Fibroblast of villous mesenchyme (primary cell): ENCODE data around the gene PRKG1. TPM values are rescaled to one million over a fixed set of nuclear protein-coding genes. Genes with fewer than 3 reads are reported as not detected.

Source experiments
- DNase-seq: peaks from one replicate; pipeline ENCODE4 v3.0.0-alpha.2; 2010; ENCODE audit warnings: low read depth
- H3K4me3 ChIP-seq: 2 replicates; pipeline ENCODE4 v1.5.1; 2011; ENCODE audit warnings: low read depth, mild to moderate bottlenecking, low read length
- total RNA-seq: library from RNA; depleted of rRNA; stranded (reverse); fragments of >200 nt; gene quantifications from 2 replicates; pipeline ENCODE4 v1.2.3, GENCODE V29; 2012
- TF ChIP-seq, protein P1 (sequence below): IDR thresholded peaks from 2 replicates; pipeline ENCODE4 v1.5.1; 2012; ENCODE audit warnings: low read depth, mild to moderate bottlenecking, low read length; ENCODE audit not compliant: insufficient read depth

The PRKG1 gene
- total RNA-seq, 1 donor, result 19.0 TPM

DNA sequence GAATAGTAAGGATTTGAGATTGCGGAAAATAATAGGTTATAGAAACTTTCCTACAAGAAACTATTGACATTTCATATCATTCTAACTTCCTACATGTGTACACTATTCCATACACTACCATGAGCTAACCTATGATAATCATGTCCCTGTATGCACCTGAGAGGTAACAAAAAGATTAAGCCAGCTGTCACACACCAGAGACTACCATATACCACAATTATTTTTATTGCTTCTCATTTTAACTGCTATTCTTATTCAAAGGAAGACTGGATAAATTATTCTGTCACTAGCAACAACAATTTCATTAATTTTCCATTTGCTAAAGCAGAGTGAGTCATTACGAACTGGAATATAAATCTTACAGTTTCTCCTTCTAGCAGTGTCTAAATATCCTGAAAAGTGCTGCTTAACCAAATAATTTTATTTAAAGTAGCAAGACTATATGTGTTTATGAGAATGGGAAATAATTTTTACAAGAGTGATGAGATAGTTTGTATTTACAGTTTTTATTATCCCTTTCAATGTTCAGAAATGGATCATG is 1004.2 kb downstream of the PRKG1 start:
- TF ChIP-seq, protein P1, sequence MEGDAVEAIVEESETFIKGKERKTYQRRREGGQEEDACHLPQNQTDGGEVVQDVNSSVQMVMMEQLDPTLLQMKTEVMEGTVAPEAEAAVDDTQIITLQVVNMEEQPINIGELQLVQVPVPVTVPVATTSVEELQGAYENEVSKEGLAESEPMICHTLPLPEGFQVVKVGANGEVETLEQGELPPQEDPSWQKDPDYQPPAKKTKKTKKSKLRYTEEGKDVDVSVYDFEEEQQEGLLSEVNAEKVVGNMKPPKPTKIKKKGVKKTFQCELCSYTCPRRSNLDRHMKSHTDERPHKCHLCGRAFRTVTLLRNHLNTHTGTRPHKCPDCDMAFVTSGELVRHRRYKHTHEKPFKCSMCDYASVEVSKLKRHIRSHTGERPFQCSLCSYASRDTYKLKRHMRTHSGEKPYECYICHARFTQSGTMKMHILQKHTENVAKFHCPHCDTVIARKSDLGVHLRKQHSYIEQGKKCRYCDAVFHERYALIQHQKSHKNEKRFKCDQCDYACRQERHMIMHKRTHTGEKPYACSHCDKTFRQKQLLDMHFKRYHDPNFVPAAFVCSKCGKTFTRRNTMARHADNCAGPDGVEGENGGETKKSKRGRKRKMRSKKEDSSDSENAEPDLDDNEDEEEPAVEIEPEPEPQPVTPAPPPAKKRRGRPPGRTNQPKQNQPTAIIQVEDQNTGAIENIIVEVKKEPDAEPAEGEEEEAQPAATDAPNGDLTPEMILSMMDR, result no peak
- H3K4me3 ChIP-seq, result no peak overlapping the region
- no peak for DNase-seq

GRCh38 chr10:52082307-52082706 is 1008.0 kb downstream of the PRKG1 start:
- no peak overlapping the region for H3K4me3 ChIP-seq
- TF ChIP-seq, protein P1, result no peak
- no peak for DNase-seq

GRCh38 chr10:52083422-52083821 is 1009.1 kb downstream of the PRKG1 start:
- no peak overlapping the region for H3K4me3 ChIP-seq
- DNase-seq, result no peak
- TF ChIP-seq, protein P1, result no peak

- no peak overlapping the region for H3K4me3 ChIP-seq
- no peak for DNase-seq
- TF ChIP-seq, protein P1, result no peak
Observed at GRCh38 chr10:52092390-52092789, 1018.1 kb downstream of the PRKG1 start.

GRCh38 chr10:52098130-52098529 is 1023.8 kb downstream of the PRKG1 start:
- TF ChIP-seq, protein P1, result no peak
- no peak overlapping the region for H3K4me3 ChIP-seq
- DNase-seq, result no peak

- no peak overlapping the region for H3K4me3 ChIP-seq
- TF ChIP-seq, protein P1, result no peak
- DNase-seq, result no peak
Observed at GRCh38 chr10:52099026-52099600, 1024.8 kb downstream of the PRKG1 start.
